IMR-90 (cell line): ENCODE data around the gene PLEKHS1. TPM values are rescaled to one million over a fixed set of nuclear protein-coding genes. Genes with fewer than 3 reads are reported as not detected.
A peak's percentile ranks its signal among the peaks of the same experiment; 100 is the strongest.

Experiments
- ATAC-seq: fragments of 200-7000 bp; cut with Tn5 transposase; 2 replicates; pipeline ENCODE4 v1.9.1; 2020; ENCODE audit warnings: low read depth, mild to moderate bottlenecking, moderate library complexity
- BruUV-seq: library from RNA; stranded (reverse); fragments of 400-500 nt; replicated peaks from 2 replicates; lab custom pipeline; 2021; lab: Mats Ljungman, UMichigan
- CTCF ChIA-PET: fragments of 300-600 bp; formaldehyde crosslinking; extraction: SDS; loops from one replicate; lab custom pipeline; 2021; ENCODE audit warnings: antibody characterized with exemption; lab: Yijun Ruan, JAX
- POLR2A ChIA-PET: fragments of 300-600 bp; sonication (Branson Sonifier 250); formaldehyde crosslinking; loops from one replicate; lab custom pipeline; 2022; ENCODE audit warnings: antibody characterized with exemption; ENCODE audit not compliant: unreplicated experiment; lab: Charles Lee
- DNase-seq: peaks from one replicate; pipeline ENCODE4 v3.0.0; 2013
- H2AFZ ChIP-seq: replicated peaks from 2 replicates; pipeline ENCODE3; 2013; ENCODE audit warnings: low read length, mild to moderate bottlenecking; ENCODE audit not compliant: poor library complexity
- H2AK5ac ChIP-seq: 2 replicates; pipeline ENCODE4 v1.6.1; 2013; ENCODE audit warnings: low read depth, low read length, inconsistent platforms
- H2AK9ac ChIP-seq: replicated peaks from 2 replicates; pipeline ENCODE3; 2013; ENCODE audit warnings: mild to moderate bottlenecking, low read depth, low read length, moderate library complexity; ENCODE audit not compliant: poor library complexity
- H2BK120ac ChIP-seq: 2 replicates; pipeline ENCODE4 v1.6.1; 2013; ENCODE audit warnings: low read depth, low read length, inconsistent platforms
- H2BK15ac ChIP-seq: 3 replicates; pipeline ENCODE4 v1.6.1; 2013; ENCODE audit warnings: low read depth, low read length, inconsistent platforms
- H2BK20ac ChIP-seq: 2 replicates; pipeline ENCODE4 v1.6.1; 2013; ENCODE audit warnings: low read depth, mild to moderate bottlenecking, inconsistent platforms, low read length, moderate library complexity
- H2BK5ac ChIP-seq: 2 replicates; pipeline ENCODE4 v1.6.1; 2013; ENCODE audit warnings: mild to moderate bottlenecking, low read depth, low read length, inconsistent platforms; ENCODE audit not compliant: poor library complexity, severe bottlenecking
- H3K14ac ChIP-seq: replicated peaks from 2 replicates; pipeline ENCODE4 v1.6.1; 2013; ENCODE audit warnings: low read depth, low read length, inconsistent platforms
- H3K18ac ChIP-seq: 2 replicates; pipeline ENCODE4 v1.6.1; 2013; ENCODE audit warnings: low read depth, low read length, control low read depth
- H3K23ac ChIP-seq: 2 replicates; pipeline ENCODE4 v1.6.1; 2013; ENCODE audit warnings: low read depth, low read length, inconsistent platforms
- H3K27ac ChIP-seq: 2 replicates; pipeline ENCODE4 v1.5.1; 2013; ENCODE audit warnings: mild to moderate bottlenecking, control low read depth, low read length; ENCODE audit not compliant: insufficient read depth
- H3K27me3 ChIP-seq: 2 replicates; pipeline ENCODE4 v1.6.1; 2013; ENCODE audit warnings: low read length; ENCODE audit not compliant: control insufficient read depth, insufficient read depth
- H3K36me3 ChIP-seq: 2 replicates; pipeline ENCODE4 v1.6.1; 2013; ENCODE audit warnings: low read length, mixed read lengths; ENCODE audit not compliant: control insufficient read depth, insufficient read depth
- H3K4ac ChIP-seq: 2 replicates; pipeline ENCODE4 v1.6.1; 2013; ENCODE audit warnings: low read depth, low read length, inconsistent platforms
- H3K4me1 ChIP-seq: 2 replicates; pipeline ENCODE4 v1.6.1; 2013; ENCODE audit warnings: low read length, mixed read lengths; ENCODE audit not compliant: control insufficient read depth, insufficient read depth
- H3K4me2 ChIP-seq: 2 replicates; pipeline ENCODE4 v1.6.1; 2013; ENCODE audit warnings: low read depth, mild to moderate bottlenecking, control low read depth, low read length, moderate library complexity
- H3K4me3 ChIP-seq: 2 replicates; pipeline ENCODE4 v1.5.1; 2013; ENCODE audit warnings: low read depth, mild to moderate bottlenecking, control low read depth, low read length, moderate library complexity; ENCODE audit not compliant: insufficient read depth
- H3K56ac ChIP-seq: 2 replicates; pipeline ENCODE4 v1.6.1; 2013; ENCODE audit warnings: low read length, inconsistent platforms; ENCODE audit not compliant: insufficient read depth; ENCODE audit errors: extremely low read depth
- H3K79me1 ChIP-seq, 2 experiments: 2 replicates each; pipeline ENCODE4 v1.6.1; 2013; ENCODE audit warnings: low read length in 2 of 2, inconsistent platforms in 1 of 2, low read depth in 1 of 2
- H3K9ac ChIP-seq: 2 replicates; pipeline ENCODE4 v1.6.1; 2013; ENCODE audit warnings: low read depth, low read length, control low read depth
- H3K9me1 ChIP-seq: 2 replicates; pipeline ENCODE4 v1.6.1; 2013; ENCODE audit warnings: low read length, inconsistent platforms; ENCODE audit not compliant: insufficient read depth
- H3K9me3 ChIP-seq: 2 replicates; pipeline ENCODE4 v1.6.1; 2013; ENCODE audit warnings: low read length; ENCODE audit not compliant: control insufficient read depth, insufficient read depth
- H4K20me1 ChIP-seq: 2 replicates; pipeline ENCODE4 v1.6.1; 2013; ENCODE audit warnings: low read length, inconsistent platforms; ENCODE audit not compliant: insufficient read depth
- H4K5ac ChIP-seq: 2 replicates; pipeline ENCODE4 v1.6.1; 2013; ENCODE audit warnings: mild to moderate bottlenecking, low read depth, low read length, control low read depth
- H4K8ac ChIP-seq, 2 experiments: 2 replicates each; pipeline ENCODE4 v1.6.1; 2013; ENCODE audit warnings: low read depth in 2 of 2, low read length in 2 of 2, control low read depth in 1 of 2, inconsistent platforms in 1 of 2
- H4K91ac ChIP-seq: 2 replicates; pipeline ENCODE4 v1.6.1; 2013; ENCODE audit warnings: low read depth, low read length, inconsistent platforms; ENCODE audit not compliant: insufficient read depth
- BHLHE40 ChIP-seq: fragments of 150-350 bp; IDR thresholded peaks from 2 replicates; pipeline ENCODE4 v1.6.1; 2016; ENCODE audit warnings: mild to moderate bottlenecking, low read depth, low read length
- CTCF ChIP-seq: conservative IDR thresholded peaks from 2 replicates; pipeline ENCODE4 v1.5.1; 2012; ENCODE audit warnings: mild to moderate bottlenecking, low read depth, low read length, improper control_type of control experiment
- MAFK ChIP-seq: IDR thresholded peaks from 2 replicates; pipeline ENCODE4 v1.6.1; 2012; ENCODE audit warnings: low read depth, low read length, improper control_type of control experiment
- RAD21 ChIP-seq: IDR thresholded peaks from 2 replicates; pipeline ENCODE4 v1.6.1; 2012; ENCODE audit warnings: low read length, improper control_type of control experiment
- RCOR1 ChIP-seq: IDR thresholded peaks from 2 replicates; pipeline ENCODE4 v1.6.1; 2012; ENCODE audit warnings: mild to moderate bottlenecking, low read length, improper control_type of control experiment; ENCODE audit not compliant: insufficient replicate concordance
- RFX5 ChIP-seq: IDR thresholded peaks from 2 replicates; pipeline ENCODE4 v1.8.0; 2012; ENCODE audit warnings: low read depth, mild to moderate bottlenecking, low read length, moderate library complexity
- SMC3 ChIP-seq: fragments of 150-350 bp; IDR thresholded peaks from 2 replicates; pipeline ENCODE4 v1.6.1; 2016; ENCODE audit warnings: low read depth, mild to moderate bottlenecking, antibody characterized with exemption, low read length, moderate library complexity
- USF2 ChIP-seq: fragments of 150-350 bp; IDR thresholded peaks from 2 replicates; pipeline ENCODE4 v1.6.1; 2017; ENCODE audit warnings: mild to moderate bottlenecking, antibody characterized with exemption, low read length, low read depth
- WGBS, 2 experiments: methylation state at CpG; one replicate each; pipeline versions ENCODE4 v1.1.5 to v1.1.7; 2013; ENCODE audit warnings: missing lambda C conversion rate in 2 of 2; ENCODE audit not compliant: insufficient read length in 1 of 2; ENCODE audit errors: extremely low coverage in 2 of 2; 5-methylcytosine and 5-hydroxymethylcytosine counted together
- dilution Hi-C: fragments of 300-500 bp; cut with HindIII; formaldehyde crosslinking; loops from one replicate; pipeline ENCODE4 v1.14.3; 2018; ENCODE audit warnings: low sequenced_read_pairs; ENCODE audit not compliant: unreplicated experiment
- in situ Hi-C: fragments of 300-500 bp; cut with MboI; formaldehyde crosslinking; loops from 3 replicates; pipeline ENCODE4 v1.14.3; 2019; ENCODE audit warnings: low sequenced_read_pairs, inconsistent platforms, mixed read lengths
- intact Hi-C: fragments of 100-400 bp; cut with micrococcal nuclease; formaldehyde crosslinking; loops from 2 replicates; pipeline ENCODE4 v1.10.0; 2022
- polyA plus RNA-seq, 3 experiments: library from polyadenylated mRNA; depleted of rRNA; stranded (reverse); fragments of >200 nt; gene quantifications; 2 replicates each; pipeline ENCODE4 v1.2.3, GENCODE V29; 2012; ENCODE audit warnings: low replicate concordance in 1 of 3
- total RNA-seq: library from RNA; depleted of rRNA; stranded (reverse); fragments of >200 nt; gene quantifications from 2 replicates; pipeline ENCODE4 v1.2.3, GENCODE V29; 2012

PLEKHS1 gene
- total and polyA plus RNA-seq, 2 of the 4 experiments (the other 2 are of a cell fraction) = not detected

GRCh38 chr10:113704637-113705343, 46.7 kb upstream of the PLEKHS1 start:
- dilution Hi-C loops (no loop called here), in situ Hi-C loops (loop anchor here (5.0 kb wide), 1 partner anchor 398 kb away; no protein-coding TSS in a partner anchor)
- peak; percentile 49 for ATAC-seq

More at GRCh38 chr10:113704637-113705343, 46.7 kb upstream of the PLEKHS1 start:
- no peaks in the 10 kb centered on the region for H3K9me3 ChIP-seq
- no peak overlapping the region for H3K9ac ChIP-seq
- H4K20me1 ChIP-seq = peaks cover 10% of the 10 kb centered on the region; the same call in 1 of the 2 replicates
- H3K23ac ChIP-seq = no peak overlapping the region
- H3K18ac ChIP-seq = no peak overlapping the region
- no peak overlapping the region for H2AK9ac ChIP-seq
- H4K8ac ChIP-seq = no peak overlapping the region
- H3K4me1 ChIP-seq = peaks cover 9% of the 10 kb centered on the region
- ChIA-PET POLR2A (no interaction called here), CTCF (interaction anchor here (0.6 to 0.9 kb wide), 2 partner anchors 12 to 99 kb away, joined by 3 to 4 read pairs; no protein-coding TSS in a partner anchor)
- H3K4ac ChIP-seq = no peak overlapping the region
- H2BK5ac ChIP-seq = no peak overlapping the region
- H3K9me1 ChIP-seq = no peaks in the 10 kb centered on the region; the same call in 1 of the 2 replicates
- no peak overlapping the region for H3K27ac ChIP-seq
- no peak overlapping the region for H2BK120ac ChIP-seq
- TF ChIP-seq SMC3 = peak; percentile 47
- peak; percentile 72 for TF ChIP-seq RAD21
- no peak for TF ChIP-seq BHLHE40
- TF ChIP-seq USF2 = peak; percentile 69; the same call in 1 of the 2 replicates
- peak; percentile 69 for TF ChIP-seq CTCF
- TF ChIP-seq MAFK = no peak
- TF ChIP-seq RFX5 = no peak
- TF ChIP-seq RCOR1 = no peak
- peak; percentile 60 for DNase-seq
- no peak overlapping the region for H2BK15ac ChIP-seq
- BruUV-seq = no TSS peak
- peaks cover 0 to 22% of the 10 kb centered on the region in 2 experiments; a peak in 2 of 4 replicates for H3K79me1 ChIP-seq
- no CpG with 5 or more reads among the region's 6 CpGs for WGBS, 2 experiments
- intact Hi-C loops = loop anchor here (1.0 to 10.0 kb wide), 6 partner anchors 94 to 1420 kb away; partner anchors contain the start of gene CCDC186
- H3K14ac ChIP-seq = no peak overlapping the region
- no peak overlapping the region for H4K91ac ChIP-seq
- no peak overlapping the region for H3K4me2 ChIP-seq
- H4K5ac ChIP-seq = no peak overlapping the region
- no peak overlapping the region for H2BK20ac ChIP-seq
- no peak overlapping the region for H3K56ac ChIP-seq
- peak overlapping the region; percentile 5 for H2AFZ ChIP-seq
- no peak overlapping the region for H3K4me3 ChIP-seq
- no peaks in the 10 kb centered on the region for H3K27me3 ChIP-seq
- no peak overlapping the region for H2AK5ac ChIP-seq
- H3K36me3 ChIP-seq = peaks cover 4% of the 10 kb centered on the region; the same call in 1 of the 2 replicates
